CD14-positive monocyte (primary cell): Measurements from ENCODE around the gene LSG1. TPM values are rescaled to one million over a fixed set of nuclear protein-coding genes. Genes with fewer than 3 reads are reported as not detected.

Experiments used
- DNase-seq, 3 donors: peaks; one replicate each; pipeline ENCODE4 v3.0.0-alpha.2; 2011 to 2022
- H2AFZ ChIP-seq: 2 replicates; pipeline ENCODE4 v1.6.0; 2012; ENCODE audit warnings: mild to moderate bottlenecking, low read depth, low read length, inconsistent platforms; ENCODE audit not compliant: insufficient read depth, poor library complexity, severe bottlenecking
- H3K27ac ChIP-seq, 2 donors: 1 replicate in 1 of 2; 2 replicates in 1 of 2; pipeline ENCODE4 v1.5.1; 2012 to 2013; ENCODE audit warnings: low read length in 2 of 2, control low read depth in 1 of 2, inconsistent platforms in 1 of 2, low read depth in 1 of 2, mild to moderate bottlenecking in 1 of 2
- H3K27me3 ChIP-seq, 2 donors: one replicate each; pipeline versions ENCODE4 v1.6.0 to v1.6.1; 2011 to 2013; ENCODE audit warnings: low read length in 2 of 2; ENCODE audit not compliant: control insufficient read depth in 2 of 2, insufficient read depth in 2 of 2
- H3K36me3 ChIP-seq, 2 donors: replicated peaks in 1 of 2; 1 replicate in 1 of 2; 2 replicates in 1 of 2; pipeline versions ENCODE4 v1.5.1 to v1.6.1; 2012 to 2013; ENCODE audit warnings: low read length in 2 of 2, control low read depth in 1 of 2, inconsistent platforms in 1 of 2, mild to moderate bottlenecking in 1 of 2; ENCODE audit not compliant: insufficient read depth in 2 of 2, control insufficient read depth in 1 of 2
- H3K4me1 ChIP-seq, 2 donors: 1 replicate in 1 of 2; 2 replicates in 1 of 2; pipeline versions ENCODE4 v1.5.1 to v1.6.1; 2012 to 2013; ENCODE audit warnings: low read length in 2 of 2, control low read depth in 1 of 2, inconsistent platforms in 1 of 2, mild to moderate bottlenecking in 1 of 2, moderate library complexity in 1 of 2; ENCODE audit not compliant: insufficient read depth in 2 of 2, control insufficient read depth in 1 of 2
- H3K4me2 ChIP-seq: replicated peaks from 2 replicates; pipeline ENCODE3; 2012; ENCODE audit warnings: low read length, moderate library complexity, mild to moderate bottlenecking; ENCODE audit not compliant: poor library complexity, severe bottlenecking; ENCODE audit errors: extremely low read depth
- H3K4me3 ChIP-seq, 3 experiments: fragments of 200-600 bp in 1 of 3; sonication (generic) in 1 of 3; replicated peaks in 1 of 3; 1 replicate in 2 of 3; 2 replicates in 1 of 3; pipeline ENCODE4 v1.5.1; 2011 to 2013; ENCODE audit warnings: low read length in 3 of 3, mild to moderate bottlenecking in 3 of 3, control low read depth in 2 of 3, low read depth in 2 of 3, inconsistent platforms in 1 of 3, moderate library complexity in 1 of 3
- H3K79me2 ChIP-seq: 2 replicates; pipeline ENCODE4 v1.6.0; 2012; ENCODE audit warnings: mild to moderate bottlenecking, control low read depth, inconsistent platforms, low read length, moderate library complexity; ENCODE audit not compliant: insufficient read depth
- H3K9ac ChIP-seq: 2 replicates; pipeline ENCODE4 v1.6.0; 2017; ENCODE audit warnings: low read length, mild to moderate bottlenecking; ENCODE audit not compliant: insufficient read depth, poor library complexity, severe bottlenecking
- H3K9me3 ChIP-seq, 2 donors: replicated peaks in 1 of 2; 1 replicate in 1 of 2; 2 replicates in 1 of 2; pipeline versions ENCODE4 v1.5.1 to v1.6.1; 2012 to 2013; ENCODE audit warnings: low read length in 2 of 2, control low read depth in 1 of 2; ENCODE audit not compliant: control insufficient read depth in 1 of 2, insufficient read depth in 1 of 2
- H4K20me1 ChIP-seq: 2 replicates; pipeline ENCODE4 v1.6.0; 2012; ENCODE audit warnings: mild to moderate bottlenecking, low read length, control low read depth, moderate library complexity; ENCODE audit not compliant: insufficient read depth
- H3K27ac Mint-ChIP-seq, 7 donors: one replicate each; pipeline ENCODE4 v1.8.0; 2020; ENCODE audit warnings: mild to moderate bottlenecking in 7 of 7, mixed read lengths in 7 of 7, moderate library complexity in 6 of 7, inconsistent platforms in 2 of 7
- H3K27me3 Mint-ChIP-seq, 3 donors: one replicate each; pipeline ENCODE4 v1.8.0; 2021 to 2022; ENCODE audit warnings: low read depth in 3 of 3, mild to moderate bottlenecking in 3 of 3, mixed read lengths in 3 of 3, moderate library complexity in 3 of 3, inconsistent platforms in 1 of 3
- H3K36me3 Mint-ChIP-seq, 2 donors: one replicate each; pipeline ENCODE4 v1.8.0; 2020; ENCODE audit warnings: mixed read lengths in 2 of 2, inconsistent platforms in 1 of 2, mild to moderate bottlenecking in 1 of 2
- H3K4me1 Mint-ChIP-seq: one replicate; pipeline ENCODE4 v1.8.0; 2020; ENCODE audit warnings: mild to moderate bottlenecking, mixed read lengths
- H3K4me3 Mint-ChIP-seq, 2 donors: one replicate each; pipeline ENCODE4 v1.8.0; 2020; ENCODE audit warnings: mild to moderate bottlenecking in 2 of 2, mixed read lengths in 2 of 2, moderate library complexity in 1 of 2
- H3K9me3 Mint-ChIP-seq, 7 donors: one replicate each; pipeline ENCODE4 v1.8.0; 2020 to 2022; ENCODE audit warnings: mixed read lengths in 7 of 7, mild to moderate bottlenecking in 6 of 7, moderate library complexity in 6 of 7, inconsistent platforms in 2 of 7
- WGBS: methylation state at CpG from one replicate; pipeline ENCODE4 v1.1.5; 2013; ENCODE audit warnings: missing lambda C conversion rate; ENCODE audit not compliant: insufficient coverage; 5-methylcytosine and 5-hydroxymethylcytosine counted together
- intact Hi-C, 2 donors: fragments of 100-400 bp; cut with micrococcal nuclease; formaldehyde crosslinking; loops; one replicate each; pipeline versions ENCODE4 v1.15.0 to v1.15.1; 2023
- polyA plus RNA-seq, 3 donors: library from polyadenylated mRNA; depleted of rRNA in 1 of 3; unstranded in 2 of 3; stranded (reverse) in 1 of 3; fragments of 300-500 nt in 2 of 3; fragments of >200 nt in 1 of 3; fragmentation: Illumina TruSeq in 2 of 3; gene quantifications; 1 replicate in 2 of 3; 2 replicates in 1 of 3; pipeline ENCODE4 v1.2.3, GENCODE V29; 2012 to 2021
- TF ChIP-seq, protein P1 (sequence below): fragments of 200-600 bp; IDR thresholded peaks from one replicate; pipeline ENCODE4 v1.8.0; 2022; ENCODE audit warnings: antibody characterized with exemption, mild to moderate bottlenecking

The LSG1 gene
- polyA plus RNA-seq, 3 donors, result 6.7 to 30.9 (median 9.9) TPM

DNA sequence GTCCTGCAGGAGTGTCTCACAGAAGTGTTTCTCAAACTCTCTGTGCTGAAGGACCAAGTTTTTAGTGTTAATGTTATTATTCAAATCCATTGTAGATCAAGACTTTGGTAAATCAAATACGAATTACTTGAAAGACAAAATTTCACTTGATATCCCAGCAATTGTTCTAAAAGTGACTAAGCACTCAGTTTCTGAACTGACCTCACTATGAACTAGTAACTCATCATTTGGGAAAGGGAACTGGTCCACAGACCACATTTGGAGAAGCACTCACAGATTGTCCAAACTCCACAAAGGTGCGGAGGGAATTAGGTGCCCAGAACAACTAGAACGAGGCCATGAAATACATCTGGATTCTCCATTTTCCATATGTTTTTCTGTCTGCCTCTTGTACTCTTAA, 39.3 kb upstream of the LSG1 start:
- TF ChIP-seq, protein P1, sequence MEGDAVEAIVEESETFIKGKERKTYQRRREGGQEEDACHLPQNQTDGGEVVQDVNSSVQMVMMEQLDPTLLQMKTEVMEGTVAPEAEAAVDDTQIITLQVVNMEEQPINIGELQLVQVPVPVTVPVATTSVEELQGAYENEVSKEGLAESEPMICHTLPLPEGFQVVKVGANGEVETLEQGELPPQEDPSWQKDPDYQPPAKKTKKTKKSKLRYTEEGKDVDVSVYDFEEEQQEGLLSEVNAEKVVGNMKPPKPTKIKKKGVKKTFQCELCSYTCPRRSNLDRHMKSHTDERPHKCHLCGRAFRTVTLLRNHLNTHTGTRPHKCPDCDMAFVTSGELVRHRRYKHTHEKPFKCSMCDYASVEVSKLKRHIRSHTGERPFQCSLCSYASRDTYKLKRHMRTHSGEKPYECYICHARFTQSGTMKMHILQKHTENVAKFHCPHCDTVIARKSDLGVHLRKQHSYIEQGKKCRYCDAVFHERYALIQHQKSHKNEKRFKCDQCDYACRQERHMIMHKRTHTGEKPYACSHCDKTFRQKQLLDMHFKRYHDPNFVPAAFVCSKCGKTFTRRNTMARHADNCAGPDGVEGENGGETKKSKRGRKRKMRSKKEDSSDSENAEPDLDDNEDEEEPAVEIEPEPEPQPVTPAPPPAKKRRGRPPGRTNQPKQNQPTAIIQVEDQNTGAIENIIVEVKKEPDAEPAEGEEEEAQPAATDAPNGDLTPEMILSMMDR, result no peak
- peaks cover 2% of the 10 kb centered on the region for H3K4me1 Mint-ChIP-seq
- Histone ChIP-seq H3K9me3 (peaks cover 0 to 6% of the 10 kb centered on the region in 2 donors), H3K27me3 (no peaks in the 10 kb centered on the region), H3K4me1 (no peaks in the 10 kb centered on the region), H3K36me3 (no peaks in the 10 kb centered on the region), H4K20me1 (no peaks in the 10 kb centered on the region), H3K79me2 (no peaks in the 10 kb centered on the region), H3K27ac (no peak overlapping the region), H3K4me3 (no peak overlapping the region), H2AFZ (no peak overlapping the region), H3K9ac (no peak overlapping the region), H3K4me2 (no peak overlapping the region)
- peaks cover 0 to 4% of the 10 kb centered on the region in 2 donors for H3K36me3 Mint-ChIP-seq
- WGBS, result 100% methylated on average over 1 of the region's 3 CpGs
- peaks cover 4 to 12% (median 9%) of the 10 kb centered on the region in 7 donors for H3K9me3 Mint-ChIP-seq
- no peak for DNase-seq
- intact Hi-C loops, result no loop called here
- no peak overlapping the region for H3K27ac Mint-ChIP-seq
- peaks cover 0 to 8% (median 0%) of the 10 kb centered on the region in 3 donors for H3K27me3 Mint-ChIP-seq
- no peak overlapping the region for H3K4me3 Mint-ChIP-seq

DNA sequence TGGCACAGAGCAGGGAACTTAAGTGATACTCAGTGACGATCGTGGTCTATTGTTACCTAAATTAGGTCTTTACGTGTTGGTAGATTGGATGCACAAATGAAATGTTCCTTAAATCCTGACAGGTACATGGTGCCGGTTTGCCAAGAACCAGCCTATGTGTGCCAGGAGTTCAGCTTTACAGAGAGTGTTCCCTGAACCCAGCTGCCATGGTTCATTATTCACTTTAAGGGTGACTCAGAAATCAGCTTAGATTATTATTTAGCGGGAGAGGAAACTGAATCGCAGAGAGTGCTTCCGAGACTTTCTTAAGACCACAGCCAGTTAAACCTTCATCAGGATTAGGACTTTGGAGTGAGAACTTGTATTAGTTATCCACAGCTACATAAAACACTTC, 35.2 kb upstream of the LSG1 start:
- Histone ChIP-seq H3K27ac (no peak overlapping the region), H3K36me3 (no peaks in the 10 kb centered on the region), H3K4me1 (no peaks in the 10 kb centered on the region), H3K79me2 (no peaks in the 10 kb centered on the region), H3K9me3 (peaks cover 0 to 6% of the 10 kb centered on the region in 2 donors), H2AFZ (no peak overlapping the region), H3K4me3 (no peak overlapping the region), H3K4me2 (no peak overlapping the region), H4K20me1 (no peaks in the 10 kb centered on the region), H3K27me3 (no peaks in the 10 kb centered on the region), H3K9ac (no peak overlapping the region)
- 100% methylated on average over 4 of the region's 7 CpGs for WGBS
- Mint-ChIP-seq H3K9me3 (peaks cover 4 to 15% (median 9%) of the 10 kb centered on the region in 7 donors), H3K27me3 (peaks cover 0 to 6% (median 2%) of the 10 kb centered on the region in 3 donors), H3K36me3 (peaks cover 0 to 4% of the 10 kb centered on the region in 2 donors), H3K4me1 (peaks cover 2% of the 10 kb centered on the region), H3K27ac (no peak overlapping the region), H3K4me3 (no peak overlapping the region)
- DNase-seq, result no peak
- TF ChIP-seq, protein P1, result no peak
- intact Hi-C loops, result no loop called here
